Raji (cell line): ENCODE measurements around the gene SPEG.

Experiments used
- POLR2A ChIP-seq: IDR thresholded peaks from 2 replicates; pipeline ENCODE4 v1.6.1; 2011; ENCODE audit warnings: low read depth, low read length, control low read depth; ENCODE audit not compliant: insufficient read depth

SPEG gene

GRCh38 chr2:219537657-219538488 lies 103.2 kb downstream of the SPEG start:
- TF ChIP-seq POLR2A = no peak

GRCh38 chr2:219538504-219538951 lies 103.9 kb downstream of the SPEG start:
- TF ChIP-seq POLR2A = no peak

- TF ChIP-seq POLR2A = no peak
These were observed 104.5 kb downstream of the SPEG start for GRCh38 chr2:219538956-219539788.

GRCh38 chr2:219539926-219540678 lies 105.5 kb downstream of the SPEG start:
- no peak for TF ChIP-seq POLR2A

- TF ChIP-seq POLR2A = no peak
These were observed 106.3 kb downstream of the SPEG start for GRCh38 chr2:219540784-219541504.

- TF ChIP-seq POLR2A = peak; percentile 45; the same call in 1 of the 2 replicates
These were observed 107.1 kb downstream of the SPEG start for GRCh38 chr2:219541611-219542180.

GRCh38 chr2:219542931-219543595 lies 108.4 kb downstream of the SPEG start:
- no peak; the same call in 1 of the 2 replicates for TF ChIP-seq POLR2A

GRCh38 chr2:219543596-219544358 lies 109.1 kb downstream of the SPEG start, which contains the start of the genes CHPF and TMEM198:
TSS of gene CHPF (minus strand) at chr2:219543809. CDS start at chr2:219543538, 271 bp downstream.
TSS of gene TMEM198 (plus strand) at chr2:219544028. CDS start at chr2:219544728, 700 bp downstream.
- TF ChIP-seq POLR2A = peak; percentile 70

GRCh38 chr2:219544567-219544966 lies 109.9 kb downstream of the SPEG start:
- TF ChIP-seq POLR2A = no peak

GRCh38 chr2:219545295-219545942 lies 110.8 kb downstream of the SPEG start:
- TF ChIP-seq POLR2A = no peak

- TF ChIP-seq POLR2A = no peak
These were observed 111.3 kb downstream of the SPEG start for GRCh38 chr2:219545943-219546352.

- no peak for TF ChIP-seq POLR2A
These were observed 113.0 kb downstream of the SPEG start for GRCh38 chr2:219547621-219548020.
